Epithelial cell of esophagus (primary cell): ENCODE results near the gene MYH9.

Experiments used
- DNase-seq: peaks from one replicate; pipeline ENCODE4 v3.0.0; 2010; ENCODE audit warnings: low read depth
- H3K4me3 ChIP-seq: 2 replicates; pipeline ENCODE4 v1.5.1; 2011; ENCODE audit warnings: mild to moderate bottlenecking, low read length, control low read depth
- TF ChIP-seq, protein P1 (sequence below): IDR thresholded peaks from 2 replicates; pipeline ENCODE4 v1.5.1; 2011; ENCODE audit warnings: low read depth, mild to moderate bottlenecking, low read length, control low read depth, inconsistent platforms; ENCODE audit not compliant: insufficient read depth; ENCODE audit errors: missing control alignments

Gene MYH9

DNA sequence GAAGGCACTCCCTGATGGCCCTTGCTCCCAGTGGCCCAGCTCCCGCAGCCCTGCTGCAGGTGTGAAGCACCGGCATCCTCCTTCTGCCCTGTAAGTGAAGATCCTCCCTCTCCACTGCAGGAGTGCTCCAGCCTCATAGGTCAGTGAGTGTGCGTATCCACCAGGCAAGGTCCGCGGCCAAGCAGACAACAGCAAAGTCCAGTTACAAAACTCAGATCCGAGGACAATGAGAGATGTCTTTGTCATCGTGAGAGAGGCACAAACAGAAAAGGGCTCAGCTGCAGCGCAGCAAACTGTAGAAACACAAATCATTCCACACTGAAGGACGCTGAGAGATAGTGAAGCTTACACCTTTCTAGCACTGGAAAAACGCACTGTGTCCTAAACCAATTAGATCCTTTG, 46.1 kb downstream of the MYH9 start:
- TF ChIP-seq, protein P1, sequence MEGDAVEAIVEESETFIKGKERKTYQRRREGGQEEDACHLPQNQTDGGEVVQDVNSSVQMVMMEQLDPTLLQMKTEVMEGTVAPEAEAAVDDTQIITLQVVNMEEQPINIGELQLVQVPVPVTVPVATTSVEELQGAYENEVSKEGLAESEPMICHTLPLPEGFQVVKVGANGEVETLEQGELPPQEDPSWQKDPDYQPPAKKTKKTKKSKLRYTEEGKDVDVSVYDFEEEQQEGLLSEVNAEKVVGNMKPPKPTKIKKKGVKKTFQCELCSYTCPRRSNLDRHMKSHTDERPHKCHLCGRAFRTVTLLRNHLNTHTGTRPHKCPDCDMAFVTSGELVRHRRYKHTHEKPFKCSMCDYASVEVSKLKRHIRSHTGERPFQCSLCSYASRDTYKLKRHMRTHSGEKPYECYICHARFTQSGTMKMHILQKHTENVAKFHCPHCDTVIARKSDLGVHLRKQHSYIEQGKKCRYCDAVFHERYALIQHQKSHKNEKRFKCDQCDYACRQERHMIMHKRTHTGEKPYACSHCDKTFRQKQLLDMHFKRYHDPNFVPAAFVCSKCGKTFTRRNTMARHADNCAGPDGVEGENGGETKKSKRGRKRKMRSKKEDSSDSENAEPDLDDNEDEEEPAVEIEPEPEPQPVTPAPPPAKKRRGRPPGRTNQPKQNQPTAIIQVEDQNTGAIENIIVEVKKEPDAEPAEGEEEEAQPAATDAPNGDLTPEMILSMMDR: no peak
- DNase-seq: no peak

DNA sequence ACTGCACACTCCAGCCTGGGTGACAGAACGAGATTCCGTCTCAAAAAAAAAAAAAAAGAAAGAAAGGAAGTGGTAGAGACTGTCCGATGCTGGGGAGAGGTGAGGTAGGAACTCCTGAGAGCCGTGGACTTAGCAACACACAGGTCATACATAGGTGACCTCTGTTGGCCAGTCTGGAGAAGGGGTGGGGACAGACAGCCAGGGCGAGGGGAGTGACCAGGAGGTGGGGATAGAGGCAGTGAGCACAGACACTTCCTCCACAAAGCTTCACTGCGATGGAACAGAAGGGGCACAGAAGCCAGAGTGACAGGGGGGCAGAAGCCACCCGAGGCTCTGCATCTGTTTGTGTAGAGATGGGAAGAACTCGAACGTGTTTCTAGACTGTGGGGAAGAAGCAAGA, 47.1 kb downstream of the MYH9 start:
- no peak for DNase-seq
- TF ChIP-seq, protein P1: no peak
- H3K4me3 ChIP-seq: no peak overlapping the region

More for the DNA sequence above, 46.1 kb downstream of the MYH9 start:
- no peak overlapping the region for H3K4me3 ChIP-seq

DNA sequence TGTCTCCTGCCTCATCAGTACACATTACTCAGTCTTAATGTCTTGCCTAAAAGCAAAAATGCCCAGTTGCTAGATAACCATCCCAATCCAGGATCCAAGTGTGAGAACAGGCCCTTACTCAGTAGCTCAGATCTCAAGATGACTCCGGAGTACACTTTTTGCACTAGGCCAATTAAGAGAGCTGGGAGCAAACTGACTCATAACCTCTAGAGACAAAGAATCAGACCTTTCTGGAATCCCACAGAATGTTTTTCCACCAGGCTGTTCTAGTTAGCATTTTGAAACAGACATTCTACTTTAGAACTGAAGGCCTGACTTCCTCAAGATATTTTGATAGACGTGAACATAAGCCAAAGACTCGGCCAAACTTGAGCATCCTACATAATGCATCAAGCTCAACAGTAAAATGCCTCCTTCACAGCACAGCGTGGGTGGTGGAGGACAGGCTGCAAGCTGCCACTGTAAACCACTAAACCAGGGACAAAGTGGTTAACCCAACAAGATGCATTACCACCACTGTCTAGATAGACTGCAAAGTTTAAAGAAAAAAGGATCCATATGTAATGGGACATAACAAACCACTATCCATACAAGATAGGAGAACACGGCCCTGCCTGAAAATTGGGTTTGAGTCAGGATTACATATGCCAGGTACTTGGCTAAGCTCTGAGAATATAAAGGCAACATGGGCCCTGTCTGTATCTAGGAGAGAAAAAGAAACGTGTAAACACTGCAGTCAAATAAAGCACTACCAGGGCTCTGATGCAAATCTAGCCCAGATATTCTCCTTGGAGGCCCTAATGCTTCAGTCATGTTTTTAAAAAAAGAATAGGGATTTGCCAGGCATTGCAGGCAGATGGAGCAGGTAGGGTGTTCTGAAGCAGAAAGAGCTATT, 48.3 kb downstream of the MYH9 start:
- DNase-seq: no peak
- TF ChIP-seq, protein P1: no peak
- no peak overlapping the region for H3K4me3 ChIP-seq

DNA sequence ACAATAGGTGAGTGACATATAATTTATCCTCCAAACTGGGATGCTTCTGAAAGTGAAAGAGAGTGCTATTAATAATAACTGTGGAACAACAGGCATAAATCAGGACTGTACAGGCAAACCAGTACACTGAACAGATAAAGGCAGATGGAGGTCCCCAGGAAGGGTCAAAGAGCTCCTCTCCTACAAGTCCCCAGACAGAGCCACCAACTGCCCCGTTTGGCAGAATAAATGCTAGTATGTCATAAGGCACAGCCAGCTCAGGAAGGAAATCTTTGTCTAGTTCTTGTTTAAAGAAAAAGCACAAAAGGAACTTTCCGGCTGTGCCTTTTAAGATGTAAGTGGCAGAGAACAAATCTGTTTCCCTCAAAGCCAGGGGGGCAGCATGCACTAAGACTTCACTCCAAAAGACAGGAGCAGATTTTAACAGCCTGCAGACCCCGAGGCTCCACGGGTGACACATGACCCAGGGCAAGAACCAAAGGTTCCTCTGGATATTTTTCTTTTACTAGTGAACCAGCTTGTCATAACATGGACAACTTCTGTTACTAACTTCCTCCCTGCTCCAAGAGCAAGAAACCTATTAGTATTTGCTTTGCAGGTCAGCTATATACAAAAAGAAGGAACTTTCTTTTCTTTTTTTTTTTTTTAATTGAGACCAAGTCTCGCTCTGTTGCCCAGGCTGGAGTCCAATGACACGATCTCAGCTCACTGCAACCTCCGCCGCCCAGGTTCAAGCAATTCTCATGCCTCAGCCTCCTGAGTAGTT, 50.2 kb downstream of the MYH9 start:
- TF ChIP-seq, protein P1: no peak
- DNase-seq: no peak
- H3K4me3 ChIP-seq: no peak overlapping the region

DNA sequence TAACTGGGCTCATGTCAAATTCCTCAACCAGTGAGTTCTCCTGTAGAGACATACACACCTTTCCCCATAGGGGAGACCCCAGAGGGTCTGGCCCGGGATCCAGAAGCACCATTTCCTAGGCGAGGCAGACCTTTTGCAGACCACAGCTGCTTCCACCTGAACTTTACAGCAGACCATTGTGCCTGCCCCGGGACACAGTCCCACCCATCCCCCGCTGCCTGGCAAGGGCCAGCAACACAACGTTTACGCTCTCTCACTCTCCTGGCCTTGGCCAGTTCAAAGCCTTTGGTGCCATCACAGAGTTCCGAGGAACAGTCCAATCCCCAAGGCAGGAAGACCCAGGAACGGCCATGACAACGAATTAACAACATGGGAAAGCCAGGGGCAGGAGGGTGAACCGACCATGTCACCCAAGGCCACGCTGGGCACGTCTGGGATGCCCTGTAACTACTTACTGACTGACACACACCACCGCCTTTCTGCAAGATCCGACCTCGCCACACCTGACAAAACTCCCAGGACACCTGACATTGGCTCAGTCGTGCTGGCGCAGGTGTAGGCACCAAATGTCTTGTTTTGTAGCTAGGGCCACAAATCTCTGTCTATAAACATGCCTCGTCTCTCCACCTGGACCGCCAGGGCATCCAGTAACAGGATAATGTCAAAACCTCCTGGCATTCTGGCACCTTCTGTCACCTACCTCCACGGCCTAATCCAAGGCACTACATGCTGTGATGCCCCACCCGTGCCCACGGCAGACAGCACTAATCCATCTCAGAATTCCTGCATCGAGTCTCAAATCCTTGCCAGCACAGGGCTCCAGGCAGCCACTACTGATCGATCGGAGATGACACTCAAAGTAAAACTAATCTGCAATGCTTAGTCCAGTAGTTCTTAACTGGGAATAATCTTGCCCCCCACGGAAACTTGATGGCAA, 51.3 kb downstream of the MYH9 start:
- DNase-seq: no peak
- TF ChIP-seq, protein P1: no peak
- H3K4me3 ChIP-seq: no peak overlapping the region

DNA sequence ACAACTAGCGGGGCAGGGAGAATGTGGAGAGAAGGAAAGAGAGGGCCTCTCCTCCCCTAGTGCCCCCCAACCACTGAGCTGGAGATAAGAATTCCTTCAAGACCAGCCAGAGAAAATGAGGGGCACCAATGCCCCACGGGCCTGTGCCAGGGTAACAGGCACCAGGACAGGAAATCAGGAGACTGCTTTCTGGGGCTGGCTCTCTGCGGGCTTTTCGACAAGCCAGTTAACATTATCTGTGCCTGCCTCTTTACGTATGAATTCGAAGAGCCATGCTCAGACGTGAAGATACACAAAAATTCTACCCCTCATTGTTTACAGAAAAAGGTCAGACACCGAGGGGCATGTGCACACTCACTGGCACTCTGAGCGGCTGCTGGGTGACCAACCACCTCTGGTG, 52.1 kb downstream of the MYH9 start:
- DNase-seq: no peak
- TF ChIP-seq, protein P1: no peak
- H3K4me3 ChIP-seq: no peak overlapping the region
